Suppressor macrophage treated with lipopolysaccharide for 1 hour (primary cell): ENCODE results near the gene UTP25.

Source experiments
- DNase-seq, 3 donors: peaks; one replicate each; pipeline ENCODE4 v3.0.0-alpha.2; 2020 to 2022

The UTP25 gene

DNA sequence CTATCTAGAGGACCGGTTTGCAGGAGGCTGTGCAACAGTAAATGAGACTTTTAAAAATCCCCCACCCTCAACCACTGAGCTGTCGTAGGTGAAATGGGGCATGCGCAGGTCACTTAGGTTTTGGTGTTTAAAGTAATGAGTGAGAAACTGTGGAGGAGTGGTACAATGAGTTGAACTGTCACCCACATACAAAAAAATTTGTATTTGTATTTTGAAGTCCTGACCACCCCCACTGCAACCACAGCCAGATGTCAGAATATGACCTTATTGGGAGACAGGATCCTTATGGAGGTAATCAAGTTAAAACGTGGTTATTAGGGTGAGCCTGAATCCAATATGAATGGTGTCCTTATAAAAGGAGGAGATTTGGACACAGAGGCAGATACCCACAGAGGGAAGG is 20.3 kb upstream of the UTP25 start:
- DNase-seq = no peak

- peak; percentile 85 to 91 (median 88) for DNase-seq
Observed at GRCh38 chr1:209808059-209808581, 19.7 kb upstream of the UTP25 start.

DNA sequence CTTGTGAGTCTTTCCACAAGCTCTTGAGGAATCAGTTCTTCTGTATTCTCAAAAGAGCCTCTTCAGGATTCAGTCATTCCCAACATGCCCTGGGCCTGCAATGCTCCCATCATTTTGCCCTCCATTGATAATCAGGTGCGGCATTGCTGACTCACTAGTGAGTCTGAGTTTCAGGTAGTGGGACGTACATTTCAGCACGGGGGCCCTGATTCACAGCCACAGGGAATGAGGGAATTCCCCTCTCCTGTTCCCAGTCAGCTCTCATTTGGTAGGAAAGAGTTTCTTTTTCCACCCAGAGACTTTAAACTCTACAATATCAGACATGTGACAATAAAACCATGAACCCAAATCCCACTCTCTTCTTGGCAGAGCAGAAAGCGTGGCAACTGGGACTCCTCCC is 18.2 kb upstream of the UTP25 start:
- no peak for DNase-seq

GRCh38 chr1:209810783-209811182 is 17.0 kb upstream of the UTP25 start:
- DNase-seq = no peak

- no peak for DNase-seq
Observed at GRCh38 chr1:209813902-209814301, 13.9 kb upstream of the UTP25 start.

DNA sequence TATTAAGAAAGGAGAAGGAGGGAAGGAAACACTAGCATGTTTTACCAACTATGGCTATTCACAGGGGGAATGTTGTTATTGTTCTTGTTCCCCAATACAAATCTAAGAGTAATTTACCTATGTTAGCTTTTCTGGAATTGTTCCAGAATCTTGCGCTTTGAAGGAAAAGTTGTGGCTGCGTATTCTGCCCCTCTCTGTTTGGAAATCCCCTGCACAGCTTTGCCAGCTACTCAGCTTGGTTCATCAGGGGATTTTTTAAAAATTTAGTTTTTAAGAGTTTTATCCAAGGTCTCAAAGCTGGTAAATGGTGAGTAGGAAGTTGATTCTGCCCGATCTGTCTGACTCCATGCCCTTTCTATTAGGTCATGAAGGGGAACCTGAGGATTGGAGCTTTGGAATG is 12.3 kb upstream of the UTP25 start:
- peak; percentile 20 to 45 (median 29) for DNase-seq

- peak; percentile 24 to 36 (median 33) for DNase-seq
Observed at GRCh38 chr1:209815931-209816341, 11.8 kb upstream of the UTP25 start.

GRCh38 chr1:209816923-209817322 is 10.8 kb upstream of the UTP25 start:
- no peak for DNase-seq

DNA sequence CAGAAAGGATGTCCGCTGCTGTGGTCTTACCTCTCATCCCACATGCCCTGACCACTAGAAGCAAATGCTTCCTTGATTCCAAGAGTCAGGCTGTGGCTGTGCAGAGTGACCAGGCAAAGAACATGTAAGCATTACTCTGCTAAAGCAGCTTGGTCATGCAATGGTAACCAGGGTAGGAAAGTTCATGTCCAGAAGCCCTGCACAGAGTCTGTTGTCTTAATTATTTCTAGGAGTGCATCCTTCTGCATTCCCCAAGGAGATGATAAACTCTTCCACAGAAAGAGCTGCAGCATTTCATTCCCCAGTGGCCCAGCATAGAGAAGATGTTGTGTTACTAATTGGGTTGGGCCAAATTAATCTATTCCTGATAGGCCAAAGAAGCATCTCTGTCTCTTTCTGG is 10.1 kb upstream of the UTP25 start:
- DNase-seq = no peak

- no peak for DNase-seq
Observed at GRCh38 chr1:209819058-209819457, 8.7 kb upstream of the UTP25 start.

- DNase-seq = no peak
Observed at GRCh38 chr1:209820986-209821385, 6.8 kb upstream of the UTP25 start.

- DNase-seq = no peak
Observed at GRCh38 chr1:209822706-209823105, 5.1 kb upstream of the UTP25 start.

DNA sequence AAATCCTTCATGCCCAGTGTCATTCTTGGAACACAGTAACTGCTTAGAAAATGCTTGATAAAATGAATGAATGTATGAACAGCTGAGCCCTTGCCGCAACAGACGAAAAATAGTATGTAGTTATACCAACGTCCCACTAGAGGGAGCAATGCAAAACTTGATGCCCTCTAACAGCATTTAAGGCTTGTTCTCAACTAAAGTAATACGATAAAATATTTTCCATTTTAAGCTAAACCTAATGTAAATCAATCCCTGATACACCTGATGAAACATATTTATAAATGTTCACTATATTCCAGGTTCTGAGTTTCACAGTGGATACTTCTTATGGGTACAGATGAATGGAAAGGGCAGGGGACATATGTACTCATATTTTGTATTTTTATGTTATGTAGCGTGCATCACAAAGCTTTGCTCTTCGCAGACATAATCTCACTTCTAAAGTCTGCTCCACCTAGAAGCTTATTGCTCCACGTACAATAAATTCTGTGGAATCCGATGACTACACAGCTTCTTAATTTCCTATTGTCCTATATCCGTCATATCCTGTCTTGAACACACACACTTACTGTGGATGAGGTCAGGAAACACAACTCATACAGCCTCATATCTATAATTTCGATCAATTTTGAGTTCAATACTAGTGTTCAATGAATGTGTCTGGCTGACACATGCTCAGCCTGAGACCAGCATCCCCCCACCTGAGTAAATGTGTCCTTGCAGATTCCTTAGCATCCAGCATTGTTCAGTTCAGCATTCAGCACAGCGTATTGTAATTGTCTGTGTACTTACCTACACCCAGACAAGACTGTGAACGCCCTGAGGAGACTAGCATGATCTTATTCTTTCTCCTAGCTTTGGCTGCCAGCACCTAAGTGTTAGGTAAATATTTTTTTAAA is 4.4 kb upstream of the UTP25 start:
- DNase-seq = peak; percentile 50 to 75 (median 61)

- DNase-seq = no peak
Observed at GRCh38 chr1:209825591-209826434, 2.0 kb upstream of the UTP25 start.

DNA sequence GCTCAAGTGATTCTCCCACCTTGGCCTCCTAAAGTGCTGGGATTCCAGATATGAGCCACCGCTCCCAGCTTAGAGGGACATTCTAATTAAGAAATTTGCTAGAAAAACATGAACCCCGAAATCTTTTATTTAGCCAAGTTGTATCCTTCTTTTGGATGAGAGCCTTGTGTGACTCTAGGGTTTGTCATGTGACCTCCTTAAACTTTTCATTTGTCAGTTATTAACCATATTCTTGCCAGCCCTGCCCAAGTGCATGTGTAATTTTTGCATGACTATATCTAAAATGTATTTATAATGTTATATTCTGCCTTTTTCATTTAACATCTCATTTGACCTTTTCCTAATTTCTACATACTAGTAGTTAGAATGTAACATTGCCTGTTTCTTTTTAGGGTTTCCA is 1.9 kb downstream of the UTP25 start:
- DNase-seq = no peak

GRCh38 chr1:209830722-209831121 is 3.0 kb downstream of the UTP25 start:
- DNase-seq = no peak

DNA sequence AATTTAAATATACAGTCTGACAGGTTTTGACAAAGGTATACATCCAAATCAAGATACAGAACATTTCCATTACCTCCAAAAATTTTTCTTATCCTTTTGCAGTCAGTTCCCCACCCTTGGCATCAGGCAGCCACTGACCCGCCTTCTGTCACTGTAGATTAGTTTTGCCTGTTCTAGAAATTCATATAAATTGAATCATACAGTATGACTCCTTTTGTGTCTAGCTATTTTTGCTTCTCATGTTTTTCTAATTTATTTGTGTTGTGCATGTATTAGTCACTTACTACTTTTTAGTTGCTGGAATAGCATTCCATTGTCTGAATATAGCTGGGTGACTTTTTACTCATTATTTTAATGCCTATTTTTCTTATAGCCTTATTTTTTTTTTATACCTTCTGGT is 3.8 kb downstream of the UTP25 start:
- DNase-seq = no peak

GRCh38 chr1:209835782-209836298 is 8.1 kb downstream of the UTP25 start:
- no peak for DNase-seq

GRCh38 chr1:209837671-209838070 is 9.9 kb downstream of the UTP25 start:
- no peak for DNase-seq

- no peak for DNase-seq
Observed at GRCh38 chr1:209838537-209838936, 10.8 kb downstream of the UTP25 start.

DNA sequence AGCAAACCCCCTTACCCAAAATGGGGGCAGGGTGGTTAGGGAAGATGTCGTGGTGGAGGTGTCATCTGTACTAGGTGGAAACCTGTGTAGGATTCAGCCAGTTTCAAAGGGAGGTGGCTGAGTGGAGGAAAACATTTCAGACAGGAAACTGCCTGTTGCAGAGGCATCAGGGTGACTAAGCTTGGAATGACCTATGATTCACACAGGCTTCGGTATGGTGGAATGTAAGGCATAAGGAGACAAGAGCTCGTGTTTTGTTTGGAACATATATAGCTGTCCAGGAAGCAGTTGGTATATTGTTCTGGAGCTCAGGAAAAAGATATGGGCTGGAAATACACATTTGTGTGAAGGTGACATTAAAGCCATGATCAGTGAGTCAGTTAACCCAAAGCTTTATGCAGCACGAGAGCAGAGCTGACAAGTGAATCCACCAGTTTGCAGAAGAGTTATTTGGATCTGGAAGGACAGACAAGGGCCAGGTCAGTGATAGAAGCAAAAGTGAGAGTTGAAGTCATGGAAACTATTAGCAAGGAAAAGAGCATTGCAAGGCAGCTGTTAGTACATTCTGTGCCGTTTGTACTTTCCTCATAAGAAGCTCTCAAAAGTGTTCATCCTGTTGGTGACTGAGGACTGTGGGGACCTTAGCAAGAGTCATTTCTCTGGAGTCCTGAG is 12.2 kb downstream of the UTP25 start:
- peak; percentile 61 to 73 (median 68) for DNase-seq

DNA sequence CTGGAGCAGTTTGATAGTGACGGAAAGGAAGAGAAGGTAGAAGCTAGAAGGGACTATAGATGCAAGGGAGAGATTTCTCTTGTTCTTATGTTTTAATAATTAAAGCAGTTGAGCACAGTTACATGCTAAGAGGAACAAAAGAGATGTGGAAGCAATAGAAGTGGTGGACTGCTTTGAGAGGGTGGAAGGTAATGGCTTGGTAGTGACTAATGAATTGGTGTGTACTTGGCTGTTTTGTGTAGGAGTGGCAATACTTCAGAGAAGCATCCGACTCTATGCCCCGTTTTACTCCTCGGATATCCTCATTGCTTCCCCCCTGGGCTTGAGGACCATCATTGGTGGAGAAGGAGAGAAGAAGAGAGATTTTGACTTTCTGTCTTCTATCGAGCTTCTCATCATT is 12.8 kb downstream of the UTP25 start:
- DNase-seq = no peak
